H9 (cell line): ENCODE measurements around the gene APOL1. TPM values are rescaled to one million over a fixed set of nuclear protein-coding genes. Genes with fewer than 3 reads are reported as not detected.

ENCODE experiments used
- DNase-seq: peaks from one replicate; pipeline ENCODE4 v3.0.0-alpha.2; 2017
- H2AFZ ChIP-seq: one replicate; pipeline ENCODE4 v1.6.1; 2013; ENCODE audit warnings: mild to moderate bottlenecking, low read length, control low read depth, moderate library complexity
- H2AK5ac ChIP-seq: 2 replicates; pipeline ENCODE4 v1.6.1; 2013; ENCODE audit warnings: low read length, control low read depth, mixed read lengths; ENCODE audit not compliant: insufficient read length
- H2BK120ac ChIP-seq: one replicate; pipeline ENCODE4 v1.6.1; 2013; ENCODE audit warnings: low read depth, mild to moderate bottlenecking, low read length, control low read depth, inconsistent platforms; ENCODE audit not compliant: poor library complexity, severe bottlenecking
- H2BK12ac ChIP-seq: 2 replicates; pipeline ENCODE4 v1.6.1; 2013; ENCODE audit warnings: low read length, control low read depth, mixed read lengths, low read depth; ENCODE audit not compliant: insufficient read length
- H2BK15ac ChIP-seq: 2 replicates; pipeline ENCODE4 v1.6.1; 2013; ENCODE audit warnings: low read depth, low read length, control low read depth
- H2BK20ac ChIP-seq: one replicate; pipeline ENCODE4 v1.6.1; 2013; ENCODE audit warnings: low read depth, mild to moderate bottlenecking, low read length, control low read depth, inconsistent platforms; ENCODE audit not compliant: poor library complexity, severe bottlenecking
- H2BK5ac ChIP-seq: 2 replicates; pipeline ENCODE4 v1.6.1; 2013; ENCODE audit warnings: low read length, control low read depth, mixed read lengths; ENCODE audit not compliant: insufficient read length
- H3K14ac ChIP-seq: 2 replicates; pipeline ENCODE4 v1.6.1; 2013; ENCODE audit warnings: low read length, control low read depth; ENCODE audit not compliant: insufficient read depth
- H3K18ac ChIP-seq: 2 replicates; pipeline ENCODE4 v1.6.1; 2013; ENCODE audit warnings: low read depth, mild to moderate bottlenecking, mixed read lengths, low read length, control low read depth; ENCODE audit not compliant: insufficient read length
- H3K23ac ChIP-seq: 2 replicates; pipeline ENCODE4 v1.6.1; 2013; ENCODE audit warnings: low read length, control low read depth, mixed read lengths, low read depth; ENCODE audit not compliant: insufficient read length
- H3K23me2 ChIP-seq: 2 replicates; pipeline ENCODE4 v1.6.1; 2013; ENCODE audit warnings: low read depth, mild to moderate bottlenecking, mixed read lengths, low read length, control low read depth; ENCODE audit not compliant: insufficient read length, poor library complexity, severe bottlenecking
- H3K27ac ChIP-seq: 2 replicates; pipeline ENCODE4 v1.5.1; 2013; ENCODE audit warnings: low read length, control low read depth, mixed read lengths, low read depth; ENCODE audit not compliant: insufficient read length
- H3K27me3 ChIP-seq: 2 replicates; pipeline ENCODE4 v1.6.1; 2013; ENCODE audit warnings: low read length, control low read depth, inconsistent platforms; ENCODE audit not compliant: insufficient read depth
- H3K4ac ChIP-seq: 2 replicates; pipeline ENCODE4 v1.6.1; 2013; ENCODE audit warnings: low read depth, mild to moderate bottlenecking, control low read depth, inconsistent platforms, low read length, moderate library complexity
- H3K4me1 ChIP-seq: 2 replicates; pipeline ENCODE4 v1.6.1; 2013; ENCODE audit warnings: low read length, control low read depth, inconsistent platforms; ENCODE audit not compliant: insufficient read depth
- H3K4me2 ChIP-seq: 2 replicates; pipeline ENCODE4 v1.6.1; 2013; ENCODE audit warnings: low read length, control low read depth, mixed read lengths; ENCODE audit not compliant: insufficient read length, insufficient read depth
- H3K56ac ChIP-seq: 2 replicates; pipeline ENCODE4 v1.6.1; 2013; ENCODE audit warnings: low read depth, mild to moderate bottlenecking, mixed read lengths, low read length, control low read depth; ENCODE audit not compliant: insufficient read length
- H3K79me1 ChIP-seq: 2 replicates; pipeline ENCODE4 v1.6.1; 2013; ENCODE audit warnings: low read depth, mild to moderate bottlenecking, moderate library complexity, low read length, control low read depth, inconsistent platforms; ENCODE audit not compliant: insufficient read depth, poor library complexity, severe bottlenecking
- H3K79me2 ChIP-seq: 2 replicates; pipeline ENCODE4 v1.6.1; 2013; ENCODE audit warnings: low read length, control low read depth, inconsistent platforms; ENCODE audit not compliant: insufficient read depth
- H3K9ac ChIP-seq: 2 replicates; pipeline ENCODE4 v1.6.1; 2013; ENCODE audit warnings: low read length, control low read depth, mixed read lengths; ENCODE audit not compliant: insufficient read length; ENCODE audit errors: extremely low read depth
- H3K9me3 ChIP-seq: one replicate; pipeline ENCODE4 v1.6.1; 2013; ENCODE audit warnings: low read depth, low read length, inconsistent platforms; ENCODE audit not compliant: control insufficient read depth
- H3T11ph ChIP-seq: one replicate; pipeline ENCODE4 v1.6.1; 2013; ENCODE audit warnings: mild to moderate bottlenecking, low read length, control low read depth, inconsistent platforms
- H4K20me1 ChIP-seq: one replicate; pipeline ENCODE4 v1.6.1; 2013; ENCODE audit not compliant: control insufficient read depth, insufficient read length, insufficient read depth
- H4K5ac ChIP-seq: 2 replicates; pipeline ENCODE4 v1.6.1; 2013; ENCODE audit warnings: low read depth, mild to moderate bottlenecking, mixed read lengths, low read length, control low read depth; ENCODE audit not compliant: insufficient read length
- H4K8ac ChIP-seq: replicated peaks from 2 replicates; pipeline ENCODE4 v1.6.1; 2013; ENCODE audit warnings: low read length, control low read depth, mixed read lengths, low read depth; ENCODE audit not compliant: insufficient read length
- H4K91ac ChIP-seq: 2 replicates; pipeline ENCODE4 v1.6.1; 2013; ENCODE audit warnings: low read depth, mild to moderate bottlenecking, moderate library complexity, mixed read lengths, low read length, control low read depth; ENCODE audit not compliant: insufficient read length
- H3K27ac Mint-ChIP-seq, 3 experiments: 2 replicates in 2 of 3; 3 replicates in 1 of 3; pipeline ENCODE4 v1.8.0; 2020 to 2021; ENCODE audit warnings: mixed read lengths in 3 of 3, mild to moderate bottlenecking in 1 of 3, moderate library complexity in 1 of 3
- H3K27me3 Mint-ChIP-seq: 2 replicates; pipeline ENCODE4 v1.8.0; 2021; ENCODE audit warnings: low read depth, mild to moderate bottlenecking, moderate library complexity, mixed read lengths
- H3K36me3 Mint-ChIP-seq, 3 experiments: 2 replicates in 2 of 3; 3 replicates in 1 of 3; pipeline ENCODE4 v1.8.0; 2020 to 2021; ENCODE audit warnings: low read depth in 3 of 3, mixed read lengths in 3 of 3; ENCODE audit not compliant: insufficient read depth in 1 of 3
- H3K4me1 Mint-ChIP-seq, 2 experiments: 2 replicates each; pipeline ENCODE4 v1.8.0; 2020; ENCODE audit warnings: mixed read lengths in 2 of 2
- H3K4me3 Mint-ChIP-seq, 2 experiments: 2 replicates in 1 of 2; 3 replicates in 1 of 2; pipeline ENCODE4 v1.8.0; 2020 to 2021; ENCODE audit warnings: mild to moderate bottlenecking in 2 of 2, mixed read lengths in 2 of 2, moderate library complexity in 1 of 2
- H3K9me3 Mint-ChIP-seq, 2 experiments: 2 replicates in 1 of 2; 3 replicates in 1 of 2; pipeline ENCODE4 v1.8.0; 2020; ENCODE audit warnings: mild to moderate bottlenecking in 2 of 2, mixed read lengths in 2 of 2, moderate library complexity in 1 of 2
- WGBS: extraction: QIAGEN DNeasy Blood & Tissue Kit; methylation state at CpG from one replicate; pipeline ENCODE4 v1.1.7; 2013; ENCODE audit warnings: missing lambda C conversion rate, low lambda C conversion rate, mixed read lengths; ENCODE audit not compliant: insufficient read length; ENCODE audit errors: extremely low coverage; 5-methylcytosine and 5-hydroxymethylcytosine counted together
- total RNA-seq: library from RNA; stranded (reverse); gene quantifications from 2 replicates; pipeline ENCODE4 v1.2.1, GENCODE V29; 2021
- TF ChIP-seq, protein P1 (sequence below): fragments of 200-600 bp; sonication (generic); conservative IDR thresholded peaks from 3 replicates; pipeline ENCODE4 v1.8.0; 2021; ENCODE audit warnings: antibody characterized with exemption, mild to moderate bottlenecking

APOL1 gene
- total RNA-seq, 1 experiment from 2014 or later: not detected

DNA sequence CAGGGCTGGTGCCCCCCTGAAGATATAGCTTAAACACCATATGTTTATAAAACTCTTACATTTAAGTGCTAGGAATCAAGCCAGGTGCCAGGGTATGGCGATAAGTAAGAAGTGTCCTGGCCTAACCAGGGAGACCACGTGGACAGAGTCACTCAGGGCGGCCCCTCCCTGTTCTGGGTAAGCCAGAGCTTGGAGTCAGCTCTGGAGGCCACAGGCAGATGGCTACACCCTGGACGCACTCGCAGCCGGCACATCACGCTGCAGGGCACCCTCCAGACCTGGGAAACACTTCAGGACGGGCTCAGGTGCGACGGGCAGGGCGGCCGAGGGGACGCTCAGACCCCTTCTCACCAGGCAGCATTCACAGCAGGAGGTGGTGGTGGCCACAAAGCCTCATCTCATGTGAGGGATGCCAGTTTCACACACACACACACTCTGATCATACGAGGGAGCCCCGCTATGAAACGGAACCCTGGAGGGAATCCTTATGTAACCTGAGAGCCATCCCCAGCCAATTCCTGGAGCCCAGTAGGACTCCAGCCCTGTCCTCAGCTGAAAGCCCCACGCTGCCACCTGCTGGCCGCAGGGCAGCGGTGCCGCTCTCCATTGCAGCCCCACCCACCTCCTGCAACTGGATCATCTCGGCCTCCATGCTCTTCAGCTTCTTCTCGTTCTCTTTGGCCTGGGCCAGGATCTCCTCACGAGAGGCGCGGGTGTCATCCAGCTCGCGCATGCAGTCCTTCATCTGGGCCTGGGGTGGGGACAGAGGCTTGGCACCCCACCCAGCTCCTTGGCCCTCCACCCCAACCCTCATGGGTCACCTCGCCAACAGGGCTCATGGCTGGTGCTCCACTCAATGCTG, 33.4 kb downstream of the APOL1 start:
- Histone ChIP-seq H2BK15ac (no peak overlapping the region), H3K9me3 (no peaks in the 10 kb centered on the region), H2BK12ac (no peak overlapping the region), H3K9ac (no peak overlapping the region), H2BK120ac (no peak overlapping the region), H3K18ac (no peak overlapping the region), H4K91ac (no peak overlapping the region), H3K4ac (no peak overlapping the region), H2AFZ (no peak overlapping the region), H2BK5ac (no peak overlapping the region), H3K23ac (no peak overlapping the region), H3K23me2 (no peaks in the 10 kb centered on the region), H3K14ac (no peak overlapping the region), H3K4me1 (no peaks in the 10 kb centered on the region), H2BK20ac (no peak overlapping the region), H4K8ac (no peak overlapping the region), H3K27me3 (no peaks in the 10 kb centered on the region), H3K79me1 (no peaks in the 10 kb centered on the region), H3K4me2 (no peak overlapping the region), H3K27ac (no peak overlapping the region), H2AK5ac (no peak overlapping the region), H3K56ac (no peak overlapping the region), H4K5ac (no peak overlapping the region), H4K20me1 (no peaks in the 10 kb centered on the region), H3T11ph (no peak overlapping the region), H3K79me2 (no peaks in the 10 kb centered on the region)
- TF ChIP-seq, protein P1, sequence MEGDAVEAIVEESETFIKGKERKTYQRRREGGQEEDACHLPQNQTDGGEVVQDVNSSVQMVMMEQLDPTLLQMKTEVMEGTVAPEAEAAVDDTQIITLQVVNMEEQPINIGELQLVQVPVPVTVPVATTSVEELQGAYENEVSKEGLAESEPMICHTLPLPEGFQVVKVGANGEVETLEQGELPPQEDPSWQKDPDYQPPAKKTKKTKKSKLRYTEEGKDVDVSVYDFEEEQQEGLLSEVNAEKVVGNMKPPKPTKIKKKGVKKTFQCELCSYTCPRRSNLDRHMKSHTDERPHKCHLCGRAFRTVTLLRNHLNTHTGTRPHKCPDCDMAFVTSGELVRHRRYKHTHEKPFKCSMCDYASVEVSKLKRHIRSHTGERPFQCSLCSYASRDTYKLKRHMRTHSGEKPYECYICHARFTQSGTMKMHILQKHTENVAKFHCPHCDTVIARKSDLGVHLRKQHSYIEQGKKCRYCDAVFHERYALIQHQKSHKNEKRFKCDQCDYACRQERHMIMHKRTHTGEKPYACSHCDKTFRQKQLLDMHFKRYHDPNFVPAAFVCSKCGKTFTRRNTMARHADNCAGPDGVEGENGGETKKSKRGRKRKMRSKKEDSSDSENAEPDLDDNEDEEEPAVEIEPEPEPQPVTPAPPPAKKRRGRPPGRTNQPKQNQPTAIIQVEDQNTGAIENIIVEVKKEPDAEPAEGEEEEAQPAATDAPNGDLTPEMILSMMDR: peak; percentile 96
- Mint-ChIP-seq H3K4me3 (no peak overlapping the region), H3K27me3 (no peaks in the 10 kb centered on the region), H3K4me1 (peaks cover 2 to 9% of the 10 kb centered on the region in 2 experiments; a peak in 3 of 4 replicates), H3K9me3 (no peaks in the 10 kb centered on the region; a peak in 1 of 5 replicates), H3K27ac (peak overlapping the region in 1 of 3 experiments; percentile 79; a peak in 2 of 7 replicates), H3K36me3 (peaks cover 57 to 95% (median 91%) of the 10 kb centered on the region in 3 experiments)
- no CpG with 5 or more reads among the region's 28 CpGs for WGBS
- DNase-seq: peak; percentile 89
